Neural cell (in vitro differentiated cells): ENCODE results near the gene HMGXB4. TPM values are rescaled to one million over a fixed set of nuclear protein-coding genes. Genes with fewer than 3 reads are reported as not detected.

Experiments used
- H2AFZ ChIP-seq: fragments of 200-600, 300-800 bp; sonication (generic), shearing (Covaris generic); 2 replicates; pipeline ENCODE4 v1.6.0; 2014; ENCODE audit warnings: low read depth, mild to moderate bottlenecking, antibody characterized with exemption, low read length, moderate library complexity
- H3F3A ChIP-seq: fragments of 200-600 bp; shearing (Covaris generic); 2 replicates; pipeline ENCODE4 v1.6.1; 2016; ENCODE audit warnings: mild to moderate bottlenecking, moderate library complexity, mixed read lengths, antibody characterized with exemption, low read length; ENCODE audit not compliant: insufficient read depth, poor library complexity, severe bottlenecking
- H3K27ac ChIP-seq: fragments of 200-600, 300-800 bp; sonication (generic), shearing (Covaris generic); 2 replicates; pipeline ENCODE4 v1.5.1; 2014; ENCODE audit warnings: mild to moderate bottlenecking, low read length, moderate library complexity
- H3K27me3 ChIP-seq: fragments of 300-800, 200-600 bp; sonication (generic), shearing (Covaris generic); 2 replicates; pipeline ENCODE4 v1.6.0; 2014; ENCODE audit warnings: mild to moderate bottlenecking, low read depth, low read length, moderate library complexity; ENCODE audit not compliant: insufficient read depth
- H3K36me3 ChIP-seq: fragments of 300-800, 200-600 bp; sonication (generic), shearing (Covaris generic); 2 replicates; pipeline ENCODE4 v1.5.1; 2014; ENCODE audit warnings: mild to moderate bottlenecking, antibody characterized with exemption, low read length, moderate library complexity; ENCODE audit not compliant: insufficient read depth
- H3K4me2 ChIP-seq: fragments of 300-800, 200-600 bp; sonication (generic), shearing (Covaris generic); 2 replicates; pipeline ENCODE4 v1.6.0; 2014; ENCODE audit warnings: mild to moderate bottlenecking, low read length
- H3K4me3 ChIP-seq: fragments of 300-800, 200-600 bp; sonication (generic), shearing (Covaris generic); 2 replicates; pipeline ENCODE4 v1.5.1; 2014; ENCODE audit warnings: mild to moderate bottlenecking, low read length, moderate library complexity
- H3K79me2 ChIP-seq: fragments of 200-600 bp; shearing (Covaris generic); replicated peaks from 2 replicates; pipeline ENCODE4 v1.6.0; 2014; ENCODE audit warnings: mild to moderate bottlenecking, low read length, moderate library complexity; ENCODE audit not compliant: insufficient read depth
- H3K9ac ChIP-seq: fragments of 300-800, 200-600 bp; sonication (generic), shearing (Covaris generic); 2 replicates; pipeline ENCODE4 v1.6.1; 2016; ENCODE audit warnings: mild to moderate bottlenecking, low read length, mixed read lengths
- H3K9me2 ChIP-seq: fragments of 200-600 bp; shearing (Covaris generic); 2 replicates; pipeline ENCODE4 v1.6.1; 2016; ENCODE audit warnings: mild to moderate bottlenecking, low read length, mixed read lengths; ENCODE audit not compliant: insufficient read depth
- H3K9me3 ChIP-seq: fragments of 200-600, 300-800 bp; sonication (generic), shearing (Covaris generic); 2 replicates; pipeline ENCODE4 v1.6.1; 2016; ENCODE audit warnings: mild to moderate bottlenecking, mixed run types, low read length, moderate library complexity, mixed read lengths
- H4K20me1 ChIP-seq: fragments of 200-600 bp; shearing (Covaris generic); 2 replicates; pipeline ENCODE4 v1.6.1; 2016; ENCODE audit warnings: mild to moderate bottlenecking, mixed run types; ENCODE audit not compliant: insufficient read depth
- CTCF ChIP-seq: fragments of 450-650 bp; IDR thresholded peaks from 2 replicates; pipeline ENCODE4 v1.5.1; 2014; ENCODE audit warnings: antibody characterized with exemption, mild to moderate bottlenecking, moderate library complexity; ENCODE audit not compliant: poor library complexity, severe bottlenecking
- EP300 ChIP-seq: fragments of 450-650 bp; conservative IDR thresholded peaks from 2 replicates; pipeline ENCODE4 v1.6.1; 2014; ENCODE audit warnings: antibody characterized with exemption, mild to moderate bottlenecking, moderate library complexity; ENCODE audit not compliant: poor library complexity, severe bottlenecking
- EZH2 ChIP-seq: fragments of 200-600, 300-800 bp; shearing (Covaris generic), sonication (generic); IDR thresholded peaks from 2 replicates; pipeline ENCODE4 v1.6.1; 2014; ENCODE audit warnings: antibody characterized with exemption, low read length, borderline replicate concordance, mild to moderate bottlenecking; ENCODE audit not compliant: insufficient read depth, poor library complexity, severe bottlenecking
- MXI1 ChIP-seq: fragments of 450-650 bp; conservative IDR thresholded peaks from 2 replicates; pipeline ENCODE4 v1.6.1; 2014; ENCODE audit warnings: antibody characterized with exemption, mild to moderate bottlenecking; ENCODE audit not compliant: poor library complexity, severe bottlenecking
- POLR2AphosphoS5 ChIP-seq: IDR thresholded peaks from 2 replicates; pipeline ENCODE4 v1.6.1; 2012
- RAD21 ChIP-seq: fragments of 450-650 bp; conservative IDR thresholded peaks from 2 replicates; pipeline ENCODE4 v1.6.1; 2014; ENCODE audit warnings: antibody characterized with exemption, mild to moderate bottlenecking, moderate library complexity
- SMC3 ChIP-seq: fragments of 450-650 bp; conservative IDR thresholded peaks from 2 replicates; pipeline ENCODE4 v1.6.1; 2014; ENCODE audit warnings: antibody characterized with exemption, mild to moderate bottlenecking, moderate library complexity; ENCODE audit not compliant: poor library complexity
- TAF1 ChIP-seq: IDR thresholded peaks from 2 replicates; pipeline ENCODE4 v1.6.1; 2012; ENCODE audit warnings: low read depth
- polyA plus RNA-seq: library from polyadenylated mRNA; depleted of rRNA; stranded (reverse); fragments of >200 nt; gene quantifications from 2 replicates; pipeline ENCODE4 v1.2.3, GENCODE V29; 2014
- TF ChIP-seq, protein P1 (sequence below): IDR thresholded peaks from 2 replicates; pipeline ENCODE4 v1.6.1; 2012; ENCODE audit warnings: borderline replicate concordance

Gene HMGXB4
- polyA plus RNA-seq, 1 donor from 2014 or later: 20.0 TPM

DNA sequence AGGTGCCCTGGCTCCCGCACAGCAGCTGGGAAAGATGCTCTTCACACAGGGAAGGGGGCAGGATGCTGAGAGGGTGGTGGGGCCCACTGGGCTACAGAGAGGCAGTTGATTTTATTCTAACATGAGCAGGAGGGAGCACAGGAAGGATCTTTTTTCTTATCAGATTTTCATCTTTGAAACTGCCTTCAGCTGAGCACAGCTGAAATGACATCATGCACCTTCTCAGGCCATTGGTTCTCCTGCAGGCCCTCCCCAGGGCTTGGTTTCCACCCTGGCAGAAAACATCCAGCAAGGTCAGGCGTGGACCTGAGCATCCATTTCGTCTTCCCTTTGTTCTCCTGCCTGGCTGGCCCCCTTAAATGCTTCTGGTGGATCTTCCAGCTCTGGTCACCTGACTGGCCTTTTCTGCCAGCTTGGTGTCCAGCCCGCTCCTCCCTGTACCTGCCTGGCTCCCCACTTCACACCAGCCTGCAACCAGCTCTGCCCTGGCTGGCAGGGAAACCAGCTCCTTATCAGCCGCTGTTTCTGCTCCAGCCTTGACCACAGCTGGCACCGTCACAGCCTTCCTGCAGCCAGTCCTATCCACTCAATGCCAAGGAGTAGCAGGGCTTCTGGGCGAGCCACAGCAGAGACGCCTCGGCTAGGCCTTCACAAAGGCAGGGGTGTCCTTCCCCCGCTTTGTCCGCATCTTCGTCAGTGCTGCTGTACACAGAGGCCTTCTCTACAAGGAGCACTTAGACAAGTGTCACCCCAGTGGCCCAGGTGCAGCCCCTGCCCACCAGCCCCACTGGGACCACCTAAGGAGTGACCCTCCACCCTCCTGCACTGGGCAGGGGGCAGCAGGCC is 78.9 kb downstream of the HMGXB4 start:
- Histone ChIP-seq H3K36me3 (no peaks in the 10 kb centered on the region), H3K79me2 (no peaks in the 10 kb centered on the region), H3K4me2 (no peak overlapping the region), H3F3A (no peaks in the 10 kb centered on the region), H3K9me3 (no peaks in the 10 kb centered on the region), H3K9ac (no peak overlapping the region), H2AFZ (no peak overlapping the region), H3K27ac (no peak overlapping the region), H4K20me1 (no peaks in the 10 kb centered on the region), H3K27me3 (no peaks in the 10 kb centered on the region), H3K4me3 (no peak overlapping the region), H3K9me2 (no peaks in the 10 kb centered on the region)
- no peak for TF ChIP-seq POLR2AphosphoS5
- no peak for TF ChIP-seq EZH2
- no peak for TF ChIP-seq SMC3
- TF ChIP-seq CTCF: no peak
- TF ChIP-seq RAD21: no peak
- no peak for TF ChIP-seq MXI1
- TF ChIP-seq, protein P1, sequence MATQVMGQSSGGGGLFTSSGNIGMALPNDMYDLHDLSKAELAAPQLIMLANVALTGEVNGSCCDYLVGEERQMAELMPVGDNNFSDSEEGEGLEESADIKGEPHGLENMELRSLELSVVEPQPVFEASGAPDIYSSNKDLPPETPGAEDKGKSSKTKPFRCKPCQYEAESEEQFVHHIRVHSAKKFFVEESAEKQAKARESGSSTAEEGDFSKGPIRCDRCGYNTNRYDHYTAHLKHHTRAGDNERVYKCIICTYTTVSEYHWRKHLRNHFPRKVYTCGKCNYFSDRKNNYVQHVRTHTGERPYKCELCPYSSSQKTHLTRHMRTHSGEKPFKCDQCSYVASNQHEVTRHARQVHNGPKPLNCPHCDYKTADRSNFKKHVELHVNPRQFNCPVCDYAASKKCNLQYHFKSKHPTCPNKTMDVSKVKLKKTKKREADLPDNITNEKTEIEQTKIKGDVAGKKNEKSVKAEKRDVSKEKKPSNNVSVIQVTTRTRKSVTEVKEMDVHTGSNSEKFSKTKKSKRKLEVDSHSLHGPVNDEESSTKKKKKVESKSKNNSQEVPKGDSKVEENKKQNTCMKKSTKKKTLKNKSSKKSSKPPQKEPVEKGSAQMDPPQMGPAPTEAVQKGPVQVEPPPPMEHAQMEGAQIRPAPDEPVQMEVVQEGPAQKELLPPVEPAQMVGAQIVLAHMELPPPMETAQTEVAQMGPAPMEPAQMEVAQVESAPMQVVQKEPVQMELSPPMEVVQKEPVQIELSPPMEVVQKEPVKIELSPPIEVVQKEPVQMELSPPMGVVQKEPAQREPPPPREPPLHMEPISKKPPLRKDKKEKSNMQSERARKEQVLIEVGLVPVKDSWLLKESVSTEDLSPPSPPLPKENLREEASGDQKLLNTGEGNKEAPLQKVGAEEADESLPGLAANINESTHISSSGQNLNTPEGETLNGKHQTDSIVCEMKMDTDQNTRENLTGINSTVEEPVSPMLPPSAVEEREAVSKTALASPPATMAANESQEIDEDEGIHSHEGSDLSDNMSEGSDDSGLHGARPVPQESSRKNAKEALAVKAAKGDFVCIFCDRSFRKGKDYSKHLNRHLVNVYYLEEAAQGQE: no peak
- TF ChIP-seq TAF1: no peak
- no peak for TF ChIP-seq EP300

DNA sequence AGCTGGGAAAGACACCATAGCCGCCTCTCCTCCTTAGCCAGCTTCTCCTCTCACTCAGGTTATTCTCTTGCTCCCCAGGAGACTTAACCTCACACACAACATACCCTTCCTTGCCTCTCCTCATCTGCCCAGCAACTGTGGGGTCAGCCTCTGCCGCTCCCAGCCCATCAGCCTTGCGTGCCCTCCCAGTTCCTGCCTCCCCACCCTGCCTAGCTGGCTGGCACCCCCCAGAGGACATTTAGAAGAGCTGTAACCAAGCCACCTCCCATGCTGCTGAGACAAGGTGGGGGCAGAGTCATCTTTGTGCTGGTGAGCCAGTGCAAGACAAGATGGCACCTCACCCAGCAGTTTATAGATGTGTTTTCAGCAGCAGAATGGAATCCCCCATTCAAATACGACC is 80.6 kb downstream of the HMGXB4 start:
- H3K9me2 ChIP-seq: no peaks in the 10 kb centered on the region
- H2AFZ ChIP-seq: no peak overlapping the region
- H3F3A ChIP-seq: no peaks in the 10 kb centered on the region
- no peak overlapping the region for H3K27ac ChIP-seq
- H3K4me2 ChIP-seq: no peak overlapping the region
- no peaks in the 10 kb centered on the region for H3K27me3 ChIP-seq
- H3K9ac ChIP-seq: no peak overlapping the region
- H3K4me3 ChIP-seq: no peak overlapping the region
- H3K36me3 ChIP-seq: no peaks in the 10 kb centered on the region
- H4K20me1 ChIP-seq: no peaks in the 10 kb centered on the region
- no peak for TF ChIP-seq SMC3
- TF ChIP-seq, protein P1: no peak
- TF ChIP-seq CTCF: no peak
- no peak for TF ChIP-seq TAF1
- TF ChIP-seq RAD21: no peak
- no peak for TF ChIP-seq MXI1
- TF ChIP-seq EZH2: no peak
- no peak for TF ChIP-seq EP300
- no peak for TF ChIP-seq POLR2AphosphoS5
- no peaks in the 10 kb centered on the region for H3K79me2 ChIP-seq
- H3K9me3 ChIP-seq: no peaks in the 10 kb centered on the region
